ENCODE results near the gene OR52A1. TPM values are rescaled to one million over a fixed set of nuclear protein-coding genes. Genes with fewer than 3 reads are reported as not detected.

OR52A1 gene
- total RNA-seq, 1 experiment from 2014 or later, result 3.7 TPM

DNA sequence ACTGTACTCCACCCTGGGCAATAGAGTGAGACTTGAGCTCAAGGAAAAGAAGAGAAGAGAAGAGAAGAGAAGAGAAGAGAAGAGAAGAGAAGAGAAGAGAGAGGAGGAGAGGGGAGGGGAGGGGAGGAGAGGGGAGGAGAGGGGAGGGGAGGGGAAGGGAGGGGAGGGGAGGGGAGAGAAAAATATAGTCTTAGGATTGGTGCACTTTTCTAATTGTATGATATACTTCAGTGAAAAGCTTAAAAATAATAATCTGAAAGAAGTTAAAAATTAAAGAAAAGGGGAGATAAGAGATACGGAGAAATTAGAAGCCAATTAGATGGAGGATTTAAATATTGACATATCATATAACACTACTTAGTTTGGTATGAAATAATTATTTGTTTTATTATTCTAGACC, 35.7 kb downstream of the OR52A1 start (continued):
- TF ChIP-seq, protein P1, sequence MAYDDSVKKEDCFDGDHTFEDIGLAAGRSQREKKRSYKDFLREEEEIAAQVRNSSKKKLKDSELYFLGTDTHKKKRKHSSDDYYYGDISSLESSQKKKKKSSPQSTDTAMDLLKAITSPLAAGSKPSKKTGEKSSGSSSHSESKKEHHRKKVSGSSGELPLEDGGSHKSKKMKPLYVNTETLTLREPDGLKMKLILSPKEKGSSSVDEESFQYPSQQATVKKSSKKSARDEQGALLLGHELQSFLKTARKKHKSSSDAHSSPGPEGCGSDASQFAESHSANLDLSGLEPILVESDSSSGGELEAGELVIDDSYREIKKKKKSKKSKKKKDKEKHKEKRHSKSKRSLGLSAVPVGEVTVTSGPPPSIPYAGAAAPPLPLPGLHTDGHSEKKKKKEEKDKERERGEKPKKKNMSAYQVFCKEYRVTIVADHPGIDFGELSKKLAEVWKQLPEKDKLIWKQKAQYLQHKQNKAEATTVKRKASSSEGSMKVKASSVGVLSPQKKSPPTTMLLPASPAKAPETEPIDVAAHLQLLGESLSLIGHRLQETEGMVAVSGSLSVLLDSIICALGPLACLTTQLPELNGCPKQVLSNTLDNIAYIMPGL (CRISPR knock-in tag; IDR thresholded peaks at IDR 0.05), result no peak

DNA sequence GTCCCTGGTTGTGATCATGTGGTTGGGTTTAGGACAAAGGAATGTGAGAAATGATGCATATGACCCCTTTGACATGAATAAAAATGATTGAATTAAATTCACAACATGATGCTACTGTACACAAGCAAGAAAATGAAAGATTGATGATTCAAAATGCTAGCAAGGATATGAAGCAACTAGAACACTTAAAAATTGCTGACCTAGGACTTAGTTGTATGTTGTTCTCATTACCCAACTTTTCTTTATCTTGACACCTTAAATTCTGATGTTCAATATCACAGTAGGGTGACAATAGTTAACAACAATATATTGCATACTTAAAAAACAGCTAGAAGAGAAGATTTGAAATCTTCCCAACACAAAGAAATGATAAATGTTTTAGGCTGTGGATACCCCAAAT, 37.0 kb downstream of the OR52A1 start:
- ChIA-PET POLR2A (no interaction called here), CTCF (no interaction called here)
- TF ChIP-seq EMX1 (CRISPR knock-in tag; IDR thresholded peaks at IDR 0.05), result no peak

DNA sequence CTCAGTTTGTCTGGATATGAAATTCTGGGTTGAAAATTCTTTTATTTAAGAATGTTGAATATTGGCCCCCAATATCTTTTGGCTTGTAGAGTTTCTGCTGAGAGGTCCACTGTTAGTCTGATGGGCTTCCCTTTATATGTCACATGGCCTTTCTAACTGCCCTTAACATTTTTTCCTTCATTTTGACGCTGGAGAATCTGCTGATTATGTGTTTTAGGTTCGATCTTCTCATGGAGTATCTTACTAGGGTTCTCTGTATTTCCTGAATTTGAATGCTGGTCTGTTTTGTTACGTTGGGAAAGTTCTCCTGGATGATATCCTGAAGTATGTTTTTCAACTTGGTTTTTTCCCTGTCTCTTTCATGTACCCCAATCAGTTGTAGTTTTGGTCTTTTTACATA, 39.2 kb downstream of the OR52A1 start:
- no peak for ATAC-seq
- POLR2A ChIA-PET, result no interaction called here
- no peak overlapping the region for H3K27ac Mint-ChIP-seq
- DNase-seq (ENCODE audit: low spot score), result no peak
- no peaks in the 10 kb centered on the region for H3K36me3 Mint-ChIP-seq
- H3K4me3 Mint-ChIP-seq, result no peak overlapping the region
- H3K4me1 Mint-ChIP-seq, result no peaks in the 10 kb centered on the region
- TF ChIP-seq PRRX2 (CRISPR knock-in tag; IDR thresholded peaks at IDR 0.05), result no peak
- TF ChIP-seq, protein P2, sequence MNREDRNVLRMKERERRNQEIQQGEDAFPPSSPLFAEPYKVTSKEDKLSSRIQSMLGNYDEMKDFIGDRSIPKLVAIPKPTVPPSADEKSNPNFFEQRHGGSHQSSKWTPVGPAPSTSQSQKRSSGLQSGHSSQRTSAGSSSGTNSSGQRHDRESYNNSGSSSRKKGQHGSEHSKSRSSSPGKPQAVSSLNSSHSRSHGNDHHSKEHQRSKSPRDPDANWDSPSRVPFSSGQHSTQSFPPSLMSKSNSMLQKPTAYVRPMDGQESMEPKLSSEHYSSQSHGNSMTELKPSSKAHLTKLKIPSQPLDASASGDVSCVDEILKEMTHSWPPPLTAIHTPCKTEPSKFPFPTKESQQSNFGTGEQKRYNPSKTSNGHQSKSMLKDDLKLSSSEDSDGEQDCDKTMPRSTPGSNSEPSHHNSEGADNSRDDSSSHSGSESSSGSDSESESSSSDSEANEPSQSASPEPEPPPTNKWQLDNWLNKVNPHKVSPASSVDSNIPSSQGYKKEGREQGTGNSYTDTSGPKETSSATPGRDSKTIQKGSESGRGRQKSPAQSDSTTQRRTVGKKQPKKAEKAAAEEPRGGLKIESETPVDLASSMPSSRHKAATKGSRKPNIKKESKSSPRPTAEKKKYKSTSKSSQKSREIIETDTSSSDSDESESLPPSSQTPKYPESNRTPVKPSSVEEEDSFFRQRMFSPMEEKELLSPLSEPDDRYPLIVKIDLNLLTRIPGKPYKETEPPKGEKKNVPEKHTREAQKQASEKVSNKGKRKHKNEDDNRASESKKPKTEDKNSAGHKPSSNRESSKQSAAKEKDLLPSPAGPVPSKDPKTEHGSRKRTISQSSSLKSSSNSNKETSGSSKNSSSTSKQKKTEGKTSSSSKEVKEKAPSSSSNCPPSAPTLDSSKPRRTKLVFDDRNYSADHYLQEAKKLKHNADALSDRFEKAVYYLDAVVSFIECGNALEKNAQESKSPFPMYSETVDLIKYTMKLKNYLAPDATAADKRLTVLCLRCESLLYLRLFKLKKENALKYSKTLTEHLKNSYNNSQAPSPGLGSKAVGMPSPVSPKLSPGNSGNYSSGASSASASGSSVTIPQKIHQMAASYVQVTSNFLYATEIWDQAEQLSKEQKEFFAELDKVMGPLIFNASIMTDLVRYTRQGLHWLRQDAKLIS (CRISPR knock-in tag; IDR thresholded peaks at IDR 0.05; ENCODE audit: borderline replicate concordance), result no peak
- TF ChIP-seq, protein P3, sequence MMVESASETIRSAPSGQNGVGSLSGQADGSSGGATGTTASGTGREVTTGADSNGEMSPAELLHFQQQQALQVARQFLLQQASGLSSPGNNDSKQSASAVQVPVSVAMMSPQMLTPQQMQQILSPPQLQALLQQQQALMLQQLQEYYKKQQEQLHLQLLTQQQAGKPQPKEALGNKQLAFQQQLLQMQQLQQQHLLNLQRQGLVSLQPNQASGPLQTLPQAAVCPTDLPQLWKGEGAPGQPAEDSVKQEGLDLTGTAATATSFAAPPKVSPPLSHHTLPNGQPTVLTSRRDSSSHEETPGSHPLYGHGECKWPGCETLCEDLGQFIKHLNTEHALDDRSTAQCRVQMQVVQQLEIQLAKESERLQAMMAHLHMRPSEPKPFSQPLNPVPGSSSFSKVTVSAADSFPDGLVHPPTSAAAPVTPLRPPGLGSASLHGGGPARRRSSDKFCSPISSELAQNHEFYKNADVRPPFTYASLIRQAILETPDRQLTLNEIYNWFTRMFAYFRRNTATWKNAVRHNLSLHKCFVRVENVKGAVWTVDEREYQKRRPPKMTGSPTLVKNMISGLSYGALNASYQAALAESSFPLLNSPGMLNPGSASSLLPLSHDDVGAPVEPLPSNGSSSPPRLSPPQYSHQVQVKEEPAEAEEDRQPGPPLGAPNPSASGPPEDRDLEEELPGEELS (CRISPR knock-in tag; IDR thresholded peaks at IDR 0.05), result no peak
- TF ChIP-seq GTF2I (CRISPR knock-in tag; conservative IDR thresholded peaks at IDR 0.05), result no peak
- no peak for TF ChIP-seq ESRRA (CRISPR knock-in tag; IDR thresholded peaks at IDR 0.05; ENCODE audit: borderline replicate concordance)
- no peak for TF ChIP-seq NFYB (CRISPR knock-in tag; conservative IDR thresholded peaks at IDR 0.05; ENCODE audit: low read depth)
- no peak for TF ChIP-seq JUN (CRISPR knock-in tag; IDR thresholded peaks at IDR 0.05)
- TF ChIP-seq, protein P4, sequence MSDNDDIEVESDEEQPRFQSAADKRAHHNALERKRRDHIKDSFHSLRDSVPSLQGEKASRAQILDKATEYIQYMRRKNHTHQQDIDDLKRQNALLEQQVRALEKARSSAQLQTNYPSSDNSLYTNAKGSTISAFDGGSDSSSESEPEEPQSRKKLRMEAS (CRISPR knock-in tag; IDR thresholded peaks at IDR 0.05), result no peak
- H3K27me3 Mint-ChIP-seq (ENCODE audit: low read depth), result no peaks in the 10 kb centered on the region
- H3K9me3 Mint-ChIP-seq, result peaks cover 6% of the 10 kb centered on the region
- CTCF ChIA-PET, result no interaction called here

More for the DNA sequence above, 37.0 kb downstream of the OR52A1 start:
- H3K27me3 Mint-ChIP-seq (ENCODE audit: low read depth), result no peaks in the 10 kb centered on the region
- H3K4me3 Mint-ChIP-seq, result no peak overlapping the region
- peaks cover 6% of the 10 kb centered on the region for H3K9me3 Mint-ChIP-seq
- H3K4me1 Mint-ChIP-seq, result no peaks in the 10 kb centered on the region
- H3K36me3 Mint-ChIP-seq, result no peaks in the 10 kb centered on the region
- DNase-seq (ENCODE audit: low spot score) (no peak), ATAC-seq (no peak)
- no peak overlapping the region for H3K27ac Mint-ChIP-seq

DNA sequence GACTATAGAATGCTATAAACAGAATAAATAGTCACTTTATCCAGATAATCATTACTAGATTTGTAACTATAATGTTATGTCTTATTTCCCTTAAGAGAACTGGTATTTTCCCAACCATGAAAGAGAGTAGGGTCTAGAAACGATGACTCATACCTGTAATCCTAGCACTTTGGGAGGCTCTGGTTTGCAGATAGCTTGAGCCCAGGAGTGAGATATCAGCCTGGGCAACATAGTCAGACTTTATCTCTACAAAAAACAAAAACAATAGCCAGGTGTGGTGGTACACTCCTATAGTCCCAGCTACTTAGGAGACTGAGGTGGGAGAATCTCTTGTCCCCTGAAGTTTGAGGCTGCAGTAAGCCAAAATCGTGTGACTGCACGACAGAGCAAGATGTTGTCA, 47.3 kb downstream of the OR52A1 start:
- CTCF ChIA-PET, result no interaction called here
- no peak overlapping the region for H3K27ac Mint-ChIP-seq
- TF ChIP-seq RELA (CRISPR knock-in tag; IDR thresholded peaks at IDR 0.05; ENCODE audit: borderline replicate concordance), result no peak
- TF ChIP-seq, protein P5, sequence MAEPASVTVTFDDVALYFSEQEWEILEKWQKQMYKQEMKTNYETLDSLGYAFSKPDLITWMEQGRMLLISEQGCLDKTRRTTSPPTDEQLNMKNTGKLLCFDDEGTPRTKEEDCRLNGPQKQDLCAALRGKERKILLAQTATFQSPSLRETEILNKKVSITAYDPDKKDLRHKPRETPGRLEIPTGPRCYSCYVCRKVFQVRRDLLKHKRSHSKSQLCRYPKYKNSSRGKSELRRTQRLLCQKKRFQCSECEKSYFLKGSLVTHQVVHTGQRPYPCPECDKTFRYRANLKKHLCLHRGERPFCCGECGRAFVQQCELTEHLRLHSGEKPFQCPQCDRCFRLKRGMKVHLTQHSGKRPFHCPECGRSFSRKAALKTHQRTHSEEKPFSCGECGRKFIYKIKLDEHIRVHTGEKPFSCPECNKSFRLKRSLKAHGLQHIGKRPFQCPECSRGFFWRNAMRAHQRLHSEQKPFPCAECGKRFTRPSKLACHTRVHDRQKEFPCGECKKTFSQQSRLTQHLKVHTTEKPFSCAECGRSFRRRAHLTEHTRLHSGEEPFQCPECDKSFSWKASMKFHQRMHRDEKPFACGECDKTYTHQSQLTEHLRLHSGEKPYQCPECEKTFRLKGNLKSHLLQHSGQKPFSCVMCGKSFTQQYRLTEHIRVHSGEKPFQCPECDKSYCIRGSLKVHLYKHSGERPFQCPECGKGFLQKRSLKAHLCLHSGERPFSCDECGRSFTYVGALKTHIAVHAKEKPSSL (CRISPR knock-in tag; conservative IDR thresholded peaks at IDR 0.05), result no peak
- TF ChIP-seq, protein P6, sequence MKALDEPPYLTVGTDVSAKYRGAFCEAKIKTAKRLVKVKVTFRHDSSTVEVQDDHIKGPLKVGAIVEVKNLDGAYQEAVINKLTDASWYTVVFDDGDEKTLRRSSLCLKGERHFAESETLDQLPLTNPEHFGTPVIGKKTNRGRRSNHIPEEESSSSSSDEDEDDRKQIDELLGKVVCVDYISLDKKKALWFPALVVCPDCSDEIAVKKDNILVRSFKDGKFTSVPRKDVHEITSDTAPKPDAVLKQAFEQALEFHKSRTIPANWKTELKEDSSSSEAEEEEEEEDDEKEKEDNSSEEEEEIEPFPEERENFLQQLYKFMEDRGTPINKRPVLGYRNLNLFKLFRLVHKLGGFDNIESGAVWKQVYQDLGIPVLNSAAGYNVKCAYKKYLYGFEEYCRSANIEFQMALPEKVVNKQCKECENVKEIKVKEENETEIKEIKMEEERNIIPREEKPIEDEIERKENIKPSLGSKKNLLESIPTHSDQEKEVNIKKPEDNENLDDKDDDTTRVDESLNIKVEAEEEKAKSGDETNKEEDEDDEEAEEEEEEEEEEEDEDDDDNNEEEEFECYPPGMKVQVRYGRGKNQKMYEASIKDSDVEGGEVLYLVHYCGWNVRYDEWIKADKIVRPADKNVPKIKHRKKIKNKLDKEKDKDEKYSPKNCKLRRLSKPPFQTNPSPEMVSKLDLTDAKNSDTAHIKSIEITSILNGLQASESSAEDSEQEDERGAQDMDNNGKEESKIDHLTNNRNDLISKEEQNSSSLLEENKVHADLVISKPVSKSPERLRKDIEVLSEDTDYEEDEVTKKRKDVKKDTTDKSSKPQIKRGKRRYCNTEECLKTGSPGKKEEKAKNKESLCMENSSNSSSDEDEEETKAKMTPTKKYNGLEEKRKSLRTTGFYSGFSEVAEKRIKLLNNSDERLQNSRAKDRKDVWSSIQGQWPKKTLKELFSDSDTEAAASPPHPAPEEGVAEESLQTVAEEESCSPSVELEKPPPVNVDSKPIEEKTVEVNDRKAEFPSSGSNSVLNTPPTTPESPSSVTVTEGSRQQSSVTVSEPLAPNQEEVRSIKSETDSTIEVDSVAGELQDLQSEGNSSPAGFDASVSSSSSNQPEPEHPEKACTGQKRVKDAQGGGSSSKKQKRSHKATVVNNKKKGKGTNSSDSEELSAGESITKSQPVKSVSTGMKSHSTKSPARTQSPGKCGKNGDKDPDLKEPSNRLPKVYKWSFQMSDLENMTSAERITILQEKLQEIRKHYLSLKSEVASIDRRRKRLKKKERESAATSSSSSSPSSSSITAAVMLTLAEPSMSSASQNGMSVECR (CRISPR knock-in tag; IDR thresholded peaks at IDR 0.05; ENCODE audit: borderline replicate concordance), result no peak
- TF ChIP-seq, protein P7, sequence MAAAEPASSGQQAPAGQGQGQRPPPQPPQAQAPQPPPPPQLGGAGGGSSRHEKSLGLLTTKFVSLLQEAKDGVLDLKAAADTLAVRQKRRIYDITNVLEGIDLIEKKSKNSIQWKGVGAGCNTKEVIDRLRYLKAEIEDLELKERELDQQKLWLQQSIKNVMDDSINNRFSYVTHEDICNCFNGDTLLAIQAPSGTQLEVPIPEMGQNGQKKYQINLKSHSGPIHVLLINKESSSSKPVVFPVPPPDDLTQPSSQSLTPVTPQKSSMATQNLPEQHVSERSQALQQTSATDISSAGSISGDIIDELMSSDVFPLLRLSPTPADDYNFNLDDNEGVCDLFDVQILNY (CRISPR knock-in tag; IDR thresholded peaks at IDR 0.05), result no peak
- TF ChIP-seq CREB1 (CRISPR knock-in tag; IDR thresholded peaks at IDR 0.05), result no peak

More for the DNA sequence above, 47.3 kb downstream of the OR52A1 start:
- Mint-ChIP-seq H3K27me3 (ENCODE audit: low read depth) (no peaks in the 10 kb centered on the region; the same call in 1 of the 2 replicates), H3K4me1 (peaks cover 7% of the 10 kb centered on the region), H3K4me3 (no peak overlapping the region), H3K9me3 (no peaks in the 10 kb centered on the region), H3K36me3 (no peaks in the 10 kb centered on the region)
- ATAC-seq (peak; percentile 39; the same call in 1 of the 2 replicates), DNase-seq (ENCODE audit: low spot score) (no peak)
- POLR2A ChIA-PET, result no interaction called here

All from WTC11 (cell line).